ENCODE results near the gene GLYR1. TPM values are rescaled to one million over a fixed set of nuclear protein-coding genes. Genes with fewer than 3 reads are reported as not detected.

The GLYR1 gene
- total RNA-seq, 4 donors from 2014 or later = 86.0 to 129 (median 97.0) TPM

DNA sequence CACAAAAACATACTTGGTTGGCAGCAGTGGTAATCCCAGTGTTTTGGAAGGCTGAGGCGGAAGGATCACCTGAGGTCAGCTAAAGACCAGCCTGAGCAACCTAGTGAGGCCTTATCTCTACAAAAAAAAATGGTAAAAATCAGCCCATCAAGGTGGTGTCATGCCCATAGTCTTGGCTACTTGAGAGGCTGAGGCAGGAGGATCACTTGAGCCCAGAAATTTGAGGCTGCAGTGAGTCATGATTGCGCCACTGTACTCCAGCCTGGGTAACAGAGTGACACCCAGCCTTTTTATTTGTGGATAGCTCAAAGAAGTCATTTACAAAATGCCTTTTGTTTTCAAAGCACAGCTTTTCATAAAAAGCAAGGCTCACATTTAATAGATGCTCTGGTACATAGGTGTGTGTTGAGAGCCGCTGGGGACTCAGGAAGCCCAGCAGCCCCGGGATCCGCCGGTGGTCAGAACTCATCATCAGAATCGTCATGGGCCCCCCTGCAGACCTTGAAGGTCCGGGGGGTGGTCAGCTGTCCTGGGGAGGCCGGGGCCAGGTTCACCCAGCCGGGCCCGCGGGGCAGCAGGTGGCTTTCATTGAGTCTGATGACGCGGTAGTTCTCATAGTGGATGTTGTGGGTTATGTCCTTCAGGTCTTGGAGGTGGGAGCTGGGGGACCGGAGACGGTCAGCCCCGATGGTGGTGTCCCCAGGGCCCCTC lies 69.6 kb downstream of the GLYR1 start:
- Histone ChIP-seq H3K27ac (no peak overlapping the region), H3K4me1 (no peaks in the 10 kb centered on the region), H3K27me3 (no peaks in the 10 kb centered on the region), H3K36me3 (no peaks in the 10 kb centered on the region), H3K4me3 (no peak overlapping the region), H3K9me3 (no peaks in the 10 kb centered on the region)
- TF ChIP-seq POLR2A (IDR thresholded peaks at IDR 0.05) = no peak
- TF ChIP-seq, protein P1, sequence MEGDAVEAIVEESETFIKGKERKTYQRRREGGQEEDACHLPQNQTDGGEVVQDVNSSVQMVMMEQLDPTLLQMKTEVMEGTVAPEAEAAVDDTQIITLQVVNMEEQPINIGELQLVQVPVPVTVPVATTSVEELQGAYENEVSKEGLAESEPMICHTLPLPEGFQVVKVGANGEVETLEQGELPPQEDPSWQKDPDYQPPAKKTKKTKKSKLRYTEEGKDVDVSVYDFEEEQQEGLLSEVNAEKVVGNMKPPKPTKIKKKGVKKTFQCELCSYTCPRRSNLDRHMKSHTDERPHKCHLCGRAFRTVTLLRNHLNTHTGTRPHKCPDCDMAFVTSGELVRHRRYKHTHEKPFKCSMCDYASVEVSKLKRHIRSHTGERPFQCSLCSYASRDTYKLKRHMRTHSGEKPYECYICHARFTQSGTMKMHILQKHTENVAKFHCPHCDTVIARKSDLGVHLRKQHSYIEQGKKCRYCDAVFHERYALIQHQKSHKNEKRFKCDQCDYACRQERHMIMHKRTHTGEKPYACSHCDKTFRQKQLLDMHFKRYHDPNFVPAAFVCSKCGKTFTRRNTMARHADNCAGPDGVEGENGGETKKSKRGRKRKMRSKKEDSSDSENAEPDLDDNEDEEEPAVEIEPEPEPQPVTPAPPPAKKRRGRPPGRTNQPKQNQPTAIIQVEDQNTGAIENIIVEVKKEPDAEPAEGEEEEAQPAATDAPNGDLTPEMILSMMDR (IDR thresholded peaks at IDR 0.05) = no peak
- no peak for TF ChIP-seq POLR2AphosphoS5 (IDR thresholded peaks at IDR 0.05)
- no peak for TF ChIP-seq EP300 (IDR thresholded peaks at IDR 0.05)
- no peak for ATAC-seq
- 86% methylated on average over 5 of the region's 17 CpGs; no CpG with 5 or more reads in 1 of the 2 donors for WGBS, 2 donors (ENCODE audit: low coverage in 1 of 2)

DNA sequence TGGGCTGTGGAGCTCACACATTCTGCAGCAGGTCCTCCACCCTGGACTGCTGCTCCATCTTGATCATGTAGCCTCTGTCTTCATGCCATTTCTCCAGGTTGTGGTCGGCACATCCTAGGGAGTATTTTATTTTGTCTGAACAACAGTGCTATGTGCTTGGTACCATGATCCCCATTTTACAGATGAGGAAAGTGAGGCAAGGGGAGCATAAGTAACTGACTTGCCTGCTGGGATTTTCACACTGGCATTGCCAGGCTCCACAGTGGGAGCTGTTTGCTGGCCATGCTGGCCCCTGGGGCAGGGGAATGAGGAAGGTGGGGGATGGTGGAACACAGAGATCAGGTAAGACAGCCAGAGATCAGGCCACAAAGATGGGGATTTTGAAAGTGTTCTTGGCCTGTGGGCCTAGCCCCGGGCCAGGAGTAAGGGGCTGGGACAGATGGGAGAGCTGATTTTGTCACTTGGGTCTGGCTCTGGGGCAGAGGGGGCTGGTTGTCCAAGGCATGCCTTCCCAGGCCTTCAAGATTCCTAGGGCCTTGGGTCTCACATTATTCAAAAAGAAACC lies 70.9 kb downstream of the GLYR1 start:
- Histone ChIP-seq H3K4me1 (no peaks in the 10 kb centered on the region), H3K27ac (no peak overlapping the region), H3K36me3 (no peaks in the 10 kb centered on the region), H3K27me3 (no peaks in the 10 kb centered on the region), H3K4me3 (no peak overlapping the region), H3K9me3 (no peaks in the 10 kb centered on the region)
- WGBS, 2 donors (ENCODE audit: low coverage in 1 of 2) = 100% methylated on average over 1 of the region's 2 CpGs; no CpG with 5 or more reads in 1 of the 2 donors
- no peak for ATAC-seq
- TF ChIP-seq POLR2AphosphoS5 (IDR thresholded peaks at IDR 0.05) (no peak), EP300 (IDR thresholded peaks at IDR 0.05) (no peak), POLR2A (IDR thresholded peaks at IDR 0.05) (no peak)
- TF ChIP-seq, protein P1 (IDR thresholded peaks at IDR 0.05) = no peak

DNA sequence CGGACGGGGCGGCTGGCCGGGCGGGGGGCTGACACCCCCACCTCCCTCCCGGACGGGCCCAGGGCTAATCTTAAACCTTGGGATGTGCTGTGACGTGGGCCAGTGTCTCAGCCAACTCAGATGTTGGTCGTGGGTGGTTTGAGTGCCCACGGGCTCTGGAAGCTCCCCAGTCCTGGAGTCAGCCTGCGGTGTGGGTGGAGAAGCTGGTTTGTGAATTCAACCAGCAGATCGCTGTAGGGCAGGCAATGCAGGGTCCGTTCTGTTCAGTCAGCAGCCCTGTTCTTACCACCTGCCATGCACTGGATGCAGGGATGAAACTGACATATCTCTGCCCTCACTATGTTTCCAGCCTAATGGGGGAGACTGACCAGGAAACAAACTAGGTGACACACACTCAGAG lies 72.1 kb downstream of the GLYR1 start:
- no peaks in the 10 kb centered on the region for H3K27me3 ChIP-seq
- H3K4me3 ChIP-seq = no peak overlapping the region
- H3K27ac ChIP-seq = no peak overlapping the region
- WGBS, 2 donors (ENCODE audit: low coverage in 1 of 2) = 69% methylated on average over 3 of the region's 13 CpGs; no CpG with 5 or more reads in 1 of the 2 donors
- H3K9me3 ChIP-seq = no peaks in the 10 kb centered on the region
- no peaks in the 10 kb centered on the region for H3K36me3 ChIP-seq
- ATAC-seq = no peak
- TF ChIP-seq, protein P1 (IDR thresholded peaks at IDR 0.05) = no peak
- no peak for TF ChIP-seq EP300 (IDR thresholded peaks at IDR 0.05)
- TF ChIP-seq POLR2AphosphoS5 (IDR thresholded peaks at IDR 0.05) = no peak
- no peak for TF ChIP-seq POLR2A (IDR thresholded peaks at IDR 0.05)
- no peaks in the 10 kb centered on the region for H3K4me1 ChIP-seq

DNA sequence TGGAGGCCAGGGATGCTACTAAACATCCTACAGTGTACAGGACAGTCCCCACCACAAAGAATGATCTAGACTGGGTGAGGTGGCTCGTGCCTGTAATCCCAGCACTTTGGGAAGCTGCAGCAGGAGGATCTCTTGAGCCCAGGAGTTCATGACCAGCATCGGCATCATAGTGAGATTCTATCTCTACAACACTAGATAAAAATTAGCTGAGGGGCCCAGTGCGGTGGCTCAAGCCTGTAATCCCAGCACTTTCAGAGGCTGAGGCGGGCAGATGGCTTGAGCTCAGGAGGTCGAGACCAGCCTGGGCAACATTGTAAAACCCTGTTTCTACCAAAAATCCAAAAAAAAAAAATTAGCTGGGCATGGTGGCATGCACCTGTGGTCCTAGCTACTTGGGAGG lies 74.7 kb downstream of the GLYR1 start:
- no peak for ATAC-seq
- TF ChIP-seq POLR2A (IDR thresholded peaks at IDR 0.05) (no peak), EP300 (IDR thresholded peaks at IDR 0.05) (no peak), POLR2AphosphoS5 (IDR thresholded peaks at IDR 0.05) (no peak)
- TF ChIP-seq, protein P1 (IDR thresholded peaks at IDR 0.05) = no peak
- no peaks in the 10 kb centered on the region for H3K27me3 ChIP-seq
- WGBS, 2 donors (ENCODE audit: low coverage in 1 of 2) = 70 to 75% methylated on average over 2 to 3 of the region's 5 CpGs
- H3K9me3 ChIP-seq = no peaks in the 10 kb centered on the region
- no peak overlapping the region for H3K27ac ChIP-seq
- H3K36me3 ChIP-seq = no peaks in the 10 kb centered on the region
- no peak overlapping the region for H3K4me3 ChIP-seq
- H3K4me1 ChIP-seq = peaks cover 0 to 18% (median 6%) of the 10 kb centered on the region in 3 donors

DNA sequence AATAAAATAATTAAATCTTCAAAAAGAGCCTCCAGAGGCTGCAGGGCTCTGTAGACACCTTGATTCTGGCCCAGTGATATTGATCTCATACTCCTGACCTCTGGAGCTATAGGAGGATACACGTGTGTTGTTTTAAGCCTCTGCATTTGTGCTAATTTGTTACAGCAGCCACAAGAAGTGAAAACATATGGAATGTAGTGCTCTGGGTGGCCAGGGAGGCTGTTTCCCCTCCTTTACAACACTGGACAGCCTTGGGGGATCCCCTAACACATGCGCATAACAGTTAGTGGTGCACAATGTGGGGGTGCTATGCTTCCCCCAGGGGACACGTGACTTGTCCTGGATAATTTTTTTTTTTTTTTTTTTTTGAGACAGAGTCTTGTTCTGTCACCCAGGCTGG lies 75.4 kb downstream of the GLYR1 start:
- Histone ChIP-seq H3K36me3 (no peaks in the 10 kb centered on the region), H3K27me3 (no peaks in the 10 kb centered on the region), H3K9me3 (no peaks in the 10 kb centered on the region), H3K4me3 (no peak overlapping the region), H3K4me1 (peaks cover 0 to 21% (median 6%) of the 10 kb centered on the region in 3 donors), H3K27ac (no peak overlapping the region)
- ATAC-seq = no peak
- WGBS, 2 donors (ENCODE audit: low coverage in 1 of 2) = 60 to 62% methylated on average over 3 of the region's 3 CpGs
- no peak for TF ChIP-seq POLR2AphosphoS5 (IDR thresholded peaks at IDR 0.05)
- TF ChIP-seq, protein P1 (IDR thresholded peaks at IDR 0.05) = no peak
- no peak for TF ChIP-seq POLR2A (IDR thresholded peaks at IDR 0.05)
- no peak for TF ChIP-seq EP300 (IDR thresholded peaks at IDR 0.05)

Measured in gastroesophageal sphincter (tissue), 4 donors.